Uterus (tissue), 2 donors: ENCODE results near the gene CCNB2.

Experiments used
- POLR2A ChIP-seq, 2 donors: fragments of 450-650 bp; IDR thresholded peaks; one replicate each; pipeline ENCODE4 v1.6.1; 2016; ENCODE audit warnings: antibody characterized with exemption in 2 of 2, mild to moderate bottlenecking in 1 of 2, moderate library complexity in 1 of 2
- TF ChIP-seq, protein P1 (sequence below), 4 experiments: fragments of 200-600 bp in 2 of 4; fragments of 450-650 bp in 2 of 4; sonication (generic) in 2 of 4; IDR thresholded peaks; one replicate each; pipeline ENCODE4 v1.5.1; 2016 to 2019; ENCODE audit warnings: antibody characterized with exemption in 4 of 4, mild to moderate bottlenecking in 2 of 4, moderate library complexity in 1 of 4

DNA sequence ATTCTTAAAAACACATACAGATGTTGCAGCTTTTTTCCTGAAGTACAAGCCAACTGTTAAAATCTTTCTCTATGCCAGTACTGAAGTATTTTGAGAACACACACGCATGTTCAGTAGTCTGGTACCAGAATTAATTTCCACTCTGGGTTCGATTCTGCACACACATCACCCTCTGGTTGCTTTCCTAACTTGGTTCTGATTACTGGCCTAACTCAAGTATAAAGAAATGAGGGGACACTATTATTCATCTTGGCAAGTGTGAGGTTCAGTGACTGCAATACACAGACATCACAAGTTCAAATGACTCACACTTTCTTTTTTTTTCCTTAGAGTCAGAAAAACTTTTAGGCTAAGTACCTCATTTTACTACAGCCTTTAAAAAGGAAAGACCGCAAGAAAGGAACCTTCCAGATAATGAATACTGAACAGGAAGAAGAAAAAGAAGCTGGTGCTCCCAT lies 64.3 kb downstream of the CCNB2 start:
- TF ChIP-seq, protein P1, sequence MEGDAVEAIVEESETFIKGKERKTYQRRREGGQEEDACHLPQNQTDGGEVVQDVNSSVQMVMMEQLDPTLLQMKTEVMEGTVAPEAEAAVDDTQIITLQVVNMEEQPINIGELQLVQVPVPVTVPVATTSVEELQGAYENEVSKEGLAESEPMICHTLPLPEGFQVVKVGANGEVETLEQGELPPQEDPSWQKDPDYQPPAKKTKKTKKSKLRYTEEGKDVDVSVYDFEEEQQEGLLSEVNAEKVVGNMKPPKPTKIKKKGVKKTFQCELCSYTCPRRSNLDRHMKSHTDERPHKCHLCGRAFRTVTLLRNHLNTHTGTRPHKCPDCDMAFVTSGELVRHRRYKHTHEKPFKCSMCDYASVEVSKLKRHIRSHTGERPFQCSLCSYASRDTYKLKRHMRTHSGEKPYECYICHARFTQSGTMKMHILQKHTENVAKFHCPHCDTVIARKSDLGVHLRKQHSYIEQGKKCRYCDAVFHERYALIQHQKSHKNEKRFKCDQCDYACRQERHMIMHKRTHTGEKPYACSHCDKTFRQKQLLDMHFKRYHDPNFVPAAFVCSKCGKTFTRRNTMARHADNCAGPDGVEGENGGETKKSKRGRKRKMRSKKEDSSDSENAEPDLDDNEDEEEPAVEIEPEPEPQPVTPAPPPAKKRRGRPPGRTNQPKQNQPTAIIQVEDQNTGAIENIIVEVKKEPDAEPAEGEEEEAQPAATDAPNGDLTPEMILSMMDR (IDR thresholded peaks at IDR 0.05), result no peak
- TF ChIP-seq POLR2A (IDR thresholded peaks at IDR 0.05), result no peak
